HCT116 (cell line): ENCODE data around the gene ALOXE3. TPM values are rescaled to one million over a fixed set of nuclear protein-coding genes. Genes with fewer than 3 reads are reported as not detected.

Experiments
- ATAC-seq: fragments of 200-7000 bp; cut with Tn5 transposase; 2 replicates; pipeline ENCODE4 v1.9.1; 2020; ENCODE audit warnings: mild to moderate bottlenecking, moderate library complexity
- BruUV-seq: library from RNA; stranded (reverse); fragments of 400-500 nt; replicated peaks from 2 replicates; lab custom pipeline; 2021; lab: Mats Ljungman, UMichigan
- CTCF ChIA-PET: fragments of 300-600 bp; sonication (Branson Sonifier 250); formaldehyde crosslinking; loops from one replicate; lab custom pipeline; 2021; ENCODE audit warnings: antibody characterized with exemption; lab: Charles Lee
- POLR2A ChIA-PET: fragments of 300-600, 350-600 bp; sonication (Branson Sonifier 250); formaldehyde crosslinking; loops from one replicate; lab custom pipeline; 2021; ENCODE audit warnings: antibody characterized with exemption; lab: Charles Lee
- RAD21 ChIA-PET, 2 experiments: fragments of 300-600 bp; sonication (Branson Sonifier 250); formaldehyde crosslinking; loops; one replicate each; lab custom pipeline; 2023; ENCODE audit warnings: low total read pairs in 2 of 2; ENCODE audit not compliant: uncharacterized antibody in 2 of 2, unreplicated experiment in 2 of 2, low non-redundant PET in 1 of 2; lab: Charles Lee
- DNase-seq: peaks from one replicate; pipeline ENCODE4 v3.0.0-alpha.2; 2010; ENCODE audit warnings: low read depth, low spot score
- H2AFZ ChIP-seq: fragments of 200-600 bp; shearing (Covaris generic), sonication (generic); 2 replicates; pipeline ENCODE4 v1.6.1; 2017; ENCODE audit warnings: low read depth, mixed run types, mixed read lengths, antibody characterized with exemption, low read length; ENCODE audit not compliant: poor library complexity, severe bottlenecking
- H3K27ac ChIP-seq: 2 replicates; pipeline ENCODE4 v1.5.1; 2012; ENCODE audit warnings: low read depth, low read length
- H3K27me3 ChIP-seq: fragments of 200-600 bp; sonication (generic); 2 replicates; pipeline ENCODE4 v1.6.1; 2016; ENCODE audit warnings: mixed run types, low read length, mixed read lengths; ENCODE audit not compliant: insufficient read depth
- H3K36me3 ChIP-seq, 2 experiments: fragments of 200-500 bp in 1 of 2; fragments of 200-600 bp in 1 of 2; sonication (Bioruptor generic) in 1 of 2; sonication (generic) in 1 of 2; 2 replicates each; pipeline versions ENCODE4 v1.5.1 to v1.6.1; 2014 to 2016; ENCODE audit warnings: low read length in 2 of 2, inconsistent platforms in 1 of 2, mixed read lengths in 1 of 2, mixed run types in 1 of 2; ENCODE audit not compliant: insufficient read depth in 2 of 2, control insufficient read depth in 1 of 2
- H3K4me1 ChIP-seq, 2 experiments: fragments of 200-600 bp in 1 of 2; sonication (generic) in 1 of 2; 2 replicates each; pipeline versions ENCODE4 v1.5.1 to v1.6.1; 2012 to 2017; ENCODE audit warnings: low read length in 2 of 2, inconsistent platforms in 1 of 2, mild to moderate bottlenecking in 1 of 2, mixed read lengths in 1 of 2, mixed run types in 1 of 2, moderate library complexity in 1 of 2; ENCODE audit not compliant: insufficient read depth in 2 of 2, control insufficient read depth in 1 of 2
- H3K4me2 ChIP-seq: fragments of 200-600 bp; sonication (generic); 2 replicates; pipeline ENCODE4 v1.6.1; 2017; ENCODE audit warnings: mixed run types, low read length, mixed read lengths
- H3K4me3 ChIP-seq, 2 experiments: fragments of 200-600 bp in 1 of 2; sonication (generic) in 1 of 2; replicated peaks in 1 of 2; 2 replicates each; pipeline ENCODE4 v1.5.1; 2011 to 2016; ENCODE audit warnings: low read length in 2 of 2, control low read depth in 1 of 2, low read depth in 1 of 2, mild to moderate bottlenecking in 1 of 2, mixed read lengths in 1 of 2, mixed run types in 1 of 2
- H3K79me2 ChIP-seq: fragments of 200-600 bp; sonication (generic); 2 replicates; pipeline ENCODE4 v1.6.1; 2017; ENCODE audit warnings: mild to moderate bottlenecking, mixed run types, low read length, moderate library complexity, mixed read lengths; ENCODE audit not compliant: insufficient read depth
- H3K9ac ChIP-seq: fragments of 200-600 bp; sonication (generic); 2 replicates; pipeline ENCODE4 v1.6.1; 2016; ENCODE audit warnings: low read length, mixed read lengths
- H3K9me2 ChIP-seq: fragments of 200-600 bp; sonication (generic), shearing (Covaris generic); 2 replicates; pipeline ENCODE4 v1.6.1; 2017; ENCODE audit warnings: mixed run types, mild to moderate bottlenecking, moderate library complexity; ENCODE audit not compliant: insufficient read depth
- H3K9me3 ChIP-seq, 2 experiments: fragments of 200-500 bp in 1 of 2; fragments of 200-600 bp in 1 of 2; sonication (Bioruptor generic) in 1 of 2; sonication (generic) in 1 of 2; 2 replicates each; pipeline ENCODE4 v1.6.1; 2014 to 2017; ENCODE audit warnings: low read length in 2 of 2, mixed read lengths in 2 of 2, inconsistent platforms in 1 of 2, low read depth in 1 of 2, mild to moderate bottlenecking in 1 of 2, mixed run types in 1 of 2, moderate library complexity in 1 of 2; ENCODE audit not compliant: control insufficient read depth in 1 of 2, insufficient read depth in 1 of 2
- H4K20me1 ChIP-seq: fragments of 200-600 bp; sonication (generic), shearing (Covaris generic); 2 replicates; pipeline ENCODE4 v1.6.1; 2017; ENCODE audit warnings: mixed run types, mild to moderate bottlenecking, moderate library complexity; ENCODE audit not compliant: insufficient read depth
- ATF3 ChIP-seq: IDR thresholded peaks from 2 replicates; pipeline ENCODE4 v1.6.1; 2012
- CTCF ChIP-seq, 3 experiments: fragments of 200-600 bp in 1 of 3; sonication (generic) in 1 of 3; IDR thresholded peaks in 2 of 3; conservative IDR thresholded peaks in 1 of 3; 2 replicates each; pipeline ENCODE4 v1.5.1; 2012 to 2017; ENCODE audit warnings: low read depth in 2 of 3, low read length in 2 of 3, antibody characterized with exemption in 1 of 3, borderline replicate concordance in 1 of 3, control low read depth in 1 of 3, mild to moderate bottlenecking in 1 of 3, mixed read lengths in 1 of 3, mixed run types in 1 of 3, moderate library complexity in 1 of 3; ENCODE audit not compliant: insufficient read depth in 1 of 3
- SIN3A ChIP-seq: IDR thresholded peaks from 2 replicates; pipeline ENCODE4 v1.6.1; 2012; ENCODE audit warnings: low read depth
- intact Hi-C: fragments of 100-400 bp; cut with micrococcal nuclease; formaldehyde crosslinking; loops from 2 replicates; pipeline ENCODE4 v1.10.0; 2022
- total RNA-seq: library from RNA; stranded (reverse); gene quantifications from one replicate; pipeline ENCODE4 v1.2.1, GENCODE V29; 2021; ENCODE audit not compliant: unreplicated experiment

Gene ALOXE3
- total RNA-seq, 1 experiment from 2014 or later, result 3.5 TPM

- ATAC-seq (peak; percentile 34), DNase-seq (peak; percentile 82)
- Histone ChIP-seq H3K79me2 (peaks cover 54% of the 10 kb centered on the region), H3K9me2 (no peaks in the 10 kb centered on the region), H3K27ac (peak overlapping the region; percentile 61), H3K9me3 (no peaks in the 10 kb centered on the region), H3K36me3 (peaks cover 4 to 13% of the 10 kb centered on the region in 2 experiments; a peak in 3 of 4 replicates), H3K27me3 (no peaks in the 10 kb centered on the region), H3K4me2 (peak overlapping the region; percentile 51), H3K4me1 (peaks cover 46 to 86% of the 10 kb centered on the region in 2 experiments), H3K9ac (peak overlapping the region; percentile 48), H4K20me1 (no peaks in the 10 kb centered on the region), H2AFZ (no peak overlapping the region), H3K4me3 (no peak overlapping the region)
- ChIA-PET RAD21 (no interaction called here), CTCF (interaction anchor here (0.6 to 2.4 kb wide), 7 partner anchors 12 to 226 kb away, joined by 3 to 8 read pairs (median 4); no protein-coding TSS in a partner anchor), POLR2A (interaction anchor here (1.0 to 9.4 kb wide), 3 partner anchors 14 to 98 kb away, joined by 4 to 95 read pairs (median 4); no protein-coding TSS in a partner anchor)
- BruUV-seq, result no TSS peak
- TF ChIP-seq ATF3 (no peak), SIN3A (no peak), CTCF (IDR thresholded peaks at IDR 0.05 in 2 of 3, conservative IDR thresholded peaks at IDR 0.05 in 1 of 3; ENCODE audit: borderline replicate concordance in 1 of 3, insufficient read depth in 1 of 3, low read depth in 2 of 3, low read length in 2 of 3) (peak in 2 of 3 experiments; percentile 82 to 84; a peak in 5 of 6 replicates)
- intact Hi-C loops, result no loop called here
Measured at GRCh38 chr17:8158267-8159031, 40.1 kb upstream of the ALOXE3 start.
